HG02885 (cell line): ENCODE measurements around the gene KRTAP10-2.
"Not testable (repeated sequence)": the region's sequence is repeated elsewhere in the genome, so short reads cannot be mapped to it uniquely, and the experiment has no call there.

ENCODE experiments used
- ATAC-seq: cut with Tn5 transposase; IDR thresholded peaks from one replicate; pipeline ENCODE4 v1.9.1; 2021; ENCODE audit warnings: mild to moderate bottlenecking; ENCODE audit not compliant: unreplicated experiment, poor library complexity

Gene KRTAP10-2

GRCh38 chr21:44506279-44507255 lies 44.7 kb downstream of the KRTAP10-2 start:
- ATAC-seq: no peak

GRCh38 chr21:44505673-44506278 lies 45.5 kb downstream of the KRTAP10-2 start:
- ATAC-seq: no peak

DNA sequence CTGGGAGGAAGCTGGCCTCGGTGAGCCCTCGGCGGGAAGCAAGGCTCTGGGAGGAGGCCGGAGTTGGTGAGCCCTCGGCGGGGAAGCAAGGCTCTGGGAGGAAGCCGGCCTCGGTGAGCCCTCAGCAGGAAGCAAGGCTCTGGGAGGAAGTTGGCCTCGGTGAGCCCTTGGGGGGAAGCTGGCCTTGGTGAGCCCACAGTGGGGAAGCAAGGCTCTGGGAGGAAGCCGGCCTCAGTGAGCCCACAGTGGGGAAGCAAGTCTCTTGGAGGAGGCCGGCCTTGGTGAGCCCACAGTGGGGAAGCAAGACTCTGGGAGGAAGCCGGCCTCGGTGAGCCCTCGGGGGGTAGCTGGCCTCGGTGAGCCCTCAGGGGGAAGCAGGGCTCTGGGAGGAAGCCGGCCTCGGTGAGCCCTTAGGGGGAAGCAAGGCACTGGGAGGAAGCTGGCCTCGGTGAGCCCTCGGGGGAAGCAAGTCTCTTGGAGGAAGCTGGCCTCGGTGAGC lies 47.4 kb downstream of the KRTAP10-2 start:
- ATAC-seq: no peak

DNA sequence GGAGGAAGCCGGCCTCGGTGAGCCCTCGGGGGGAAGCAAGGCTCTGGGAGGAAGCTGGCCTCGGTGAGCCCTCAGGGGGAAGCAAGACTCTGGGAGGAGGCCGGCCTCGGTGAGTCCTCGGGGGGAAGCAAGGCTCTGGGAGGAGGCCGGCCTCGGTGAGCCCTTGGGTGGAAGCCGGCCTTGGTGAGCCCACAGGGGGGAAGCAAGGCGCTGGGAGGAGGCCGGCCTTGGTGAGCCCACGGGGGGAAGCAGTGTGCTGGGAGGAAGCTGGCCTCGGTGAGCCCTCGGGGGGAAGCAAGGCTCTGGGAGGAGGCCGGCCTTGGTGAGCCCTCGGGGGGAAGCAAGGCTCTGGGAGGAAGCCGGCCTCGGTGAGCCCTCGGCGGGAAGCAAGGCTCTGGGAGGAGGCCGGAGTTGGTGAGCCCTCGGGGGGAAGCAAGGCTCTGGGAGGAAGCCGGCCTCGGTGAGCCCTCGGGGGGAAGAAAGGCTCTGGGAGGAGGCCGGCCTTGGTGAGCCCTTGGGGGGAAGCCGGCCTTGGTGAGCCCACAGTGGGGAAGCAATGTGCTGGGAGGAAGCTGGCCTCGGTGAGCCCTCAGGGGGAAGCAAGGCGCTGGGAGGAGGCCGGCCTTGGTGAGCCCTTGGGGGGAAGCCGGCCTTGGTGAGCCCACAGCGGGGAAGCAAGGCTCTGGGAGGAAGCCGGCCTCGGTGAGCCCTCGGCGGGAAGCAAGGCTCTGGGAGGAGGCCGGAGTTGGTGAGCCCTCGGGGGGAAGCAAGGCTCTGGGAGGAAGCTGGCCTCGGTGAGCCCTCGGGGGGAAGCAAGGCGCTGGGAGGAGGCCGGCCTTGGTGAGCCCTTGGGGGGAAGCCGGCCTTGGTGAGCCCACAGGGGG lies 48.1 kb downstream of the KRTAP10-2 start:
- not testable (repeated sequence) for ATAC-seq

DNA sequence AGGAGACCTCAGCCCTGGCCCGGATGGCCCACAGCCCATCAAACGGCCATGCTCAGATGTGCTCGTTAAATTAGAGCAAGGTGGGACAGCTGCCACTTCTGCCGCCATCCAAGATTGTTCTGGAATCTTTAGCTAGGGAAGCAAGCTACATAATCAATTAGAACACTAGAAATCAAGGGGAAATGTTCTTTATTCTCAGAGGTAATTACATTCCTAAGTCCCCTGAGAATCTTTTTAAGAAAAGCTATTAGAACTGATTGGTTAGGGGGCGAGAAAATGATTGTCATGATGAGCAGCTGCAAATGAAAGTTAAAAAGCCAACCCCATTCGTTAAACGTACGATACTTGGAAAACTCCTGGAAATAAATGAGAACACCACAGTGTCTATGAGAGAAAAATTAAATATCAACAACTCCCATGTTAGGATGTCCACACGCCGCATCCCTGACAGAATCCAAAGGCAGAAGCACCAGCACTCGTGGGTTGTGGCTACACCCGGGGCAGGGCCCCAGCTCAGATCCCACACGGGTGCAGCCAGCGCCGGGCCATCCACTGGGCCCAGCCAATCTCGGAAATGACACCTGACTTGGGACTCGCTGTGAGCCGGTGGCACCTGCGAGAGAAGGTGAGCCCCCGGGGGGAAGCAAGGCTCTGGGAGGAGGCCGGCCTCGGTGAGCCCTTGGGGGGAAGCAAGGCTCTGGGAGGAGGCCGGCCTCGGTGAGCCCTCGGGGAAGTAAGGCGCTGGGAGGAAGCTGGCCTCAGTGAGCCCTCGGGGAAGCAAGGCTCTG lies 48.9 kb downstream of the KRTAP10-2 start:
- ATAC-seq: no peak
